NOMO-1 treated with dmso at 0.1 percent for 144 hours (cell line): ENCODE data around the gene KRT6C.

Experiments
- DNase-seq: peaks from one replicate; lab custom pipeline; 2025; ENCODE audit not compliant: unreplicated experiment; lab: John Stamatoyannopoulos, UW

The KRT6C gene

DNA sequence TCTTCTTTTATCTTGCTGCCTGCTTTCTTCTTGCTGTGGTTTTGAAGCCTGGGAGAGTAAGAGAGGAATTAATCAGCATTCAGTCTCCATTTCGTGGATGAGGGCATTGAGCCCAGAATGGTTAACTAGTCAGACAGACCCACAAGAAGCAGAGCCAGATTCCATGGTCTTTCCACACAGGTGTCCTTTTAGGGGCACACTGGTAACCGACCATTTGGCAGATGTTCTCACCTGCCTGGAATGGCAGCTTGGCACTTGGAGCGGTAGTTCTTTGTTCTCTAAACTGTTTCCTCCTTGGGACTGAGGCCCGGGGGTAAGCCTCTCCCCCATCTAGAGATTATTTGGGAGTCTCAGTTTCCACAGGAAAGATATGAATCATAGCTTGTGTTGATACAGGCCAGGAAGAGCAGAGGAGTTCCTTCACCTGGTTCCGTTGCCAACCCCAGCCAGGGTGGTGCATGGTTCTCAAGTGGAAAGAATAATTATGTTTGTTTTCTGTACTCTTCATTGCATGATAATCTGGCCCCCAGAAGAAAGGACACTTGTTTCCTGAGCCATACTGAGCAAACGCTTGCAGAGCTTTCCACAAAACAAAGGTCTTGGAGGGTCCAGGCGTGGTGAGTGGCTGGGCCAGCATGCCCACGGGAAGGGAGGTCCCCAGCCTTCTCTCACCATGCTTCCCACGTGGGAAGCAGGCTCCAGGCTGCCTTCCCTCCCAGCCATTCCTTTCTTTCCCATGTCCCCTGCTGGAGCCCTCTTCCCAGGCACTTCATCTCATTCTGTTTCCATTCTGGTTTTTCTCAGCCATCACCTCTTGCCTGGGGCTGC is 37.4 kb downstream of the KRT6C start:
- no peak for DNase-seq

- no peak for DNase-seq
These were observed 38.0 kb downstream of the KRT6C start for GRCh38 chr12:52435659-52435999.

DNA sequence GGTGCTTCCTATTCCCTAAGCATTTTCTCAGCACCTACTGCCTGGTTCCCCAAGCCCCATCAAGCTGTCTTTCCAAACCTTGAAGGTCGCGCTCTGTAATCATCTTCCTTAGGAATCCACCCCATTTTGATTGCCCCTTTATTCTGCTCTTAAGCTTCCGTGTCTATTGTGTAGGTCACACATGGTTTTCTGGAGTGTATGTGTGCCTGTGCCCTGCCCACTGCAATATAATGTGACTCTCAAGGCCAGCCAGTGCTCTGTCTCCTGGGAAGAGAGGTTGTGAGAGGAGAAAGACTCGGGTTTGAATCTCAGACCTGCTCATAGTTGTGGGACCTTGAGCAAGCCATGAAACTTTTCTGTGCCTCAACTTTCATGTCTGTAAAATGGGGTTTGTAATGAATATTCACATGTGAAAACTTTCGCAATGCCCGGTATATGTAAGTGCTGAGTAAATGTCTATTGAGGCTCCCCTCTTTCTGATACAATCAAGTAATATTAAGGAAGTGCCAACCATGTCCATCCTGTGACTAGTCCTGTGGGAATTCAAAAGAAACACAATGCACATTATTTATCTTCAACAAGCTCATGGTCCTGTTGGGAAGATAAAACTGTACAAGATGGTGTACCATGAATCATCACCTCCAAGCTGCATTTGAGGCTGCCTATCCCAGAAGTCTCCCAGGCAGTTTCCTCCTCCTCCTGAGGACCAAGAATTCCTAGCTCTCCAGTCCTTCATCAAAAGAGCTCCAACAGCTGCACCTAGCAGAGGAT is 38.7 kb downstream of the KRT6C start:
- DNase-seq = no peak

DNA sequence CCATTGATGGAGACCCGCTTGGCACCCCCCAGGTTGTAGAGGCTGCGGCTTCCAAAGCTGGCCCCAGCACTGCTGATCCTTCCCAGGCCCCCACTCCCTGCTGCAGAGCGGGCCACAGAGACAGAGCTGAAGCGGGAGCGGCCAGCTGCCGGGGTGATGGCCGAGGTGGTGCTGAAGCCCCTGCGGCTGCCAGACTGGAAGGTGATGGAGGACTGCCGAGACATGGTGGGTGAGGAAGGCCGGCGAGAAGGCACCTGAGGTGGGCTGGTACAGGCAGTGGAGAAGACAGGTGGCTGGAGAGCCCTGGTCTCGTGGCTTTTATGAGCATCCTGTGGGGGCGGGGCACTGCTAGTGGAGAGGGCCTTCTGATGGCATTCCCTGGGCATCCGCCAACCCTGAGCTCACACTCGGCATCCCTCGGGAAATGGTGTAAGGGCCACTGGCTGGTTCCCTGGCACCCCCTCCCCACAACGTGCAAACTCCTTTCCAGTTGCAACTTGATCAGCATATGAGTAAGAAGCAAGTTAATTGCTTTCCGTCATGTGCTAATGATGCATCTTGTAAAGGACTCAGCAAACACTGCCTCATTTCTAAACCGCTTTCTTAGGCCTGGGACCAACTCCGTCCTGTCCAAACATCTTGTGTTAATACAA is 39.4 kb downstream of the KRT6C start, which contains the start of gene KRT75:
KRT75 (minus strand) TSS at position 291 of the 653 bp plus-strand sequence; CDS start at position 224, 67 bp downstream.
- no peak for DNase-seq

- no peak for DNase-seq
These were observed 40.0 kb downstream of the KRT6C start for GRCh38 chr12:52433501-52434080.

- no peak for DNase-seq
These were observed 40.9 kb downstream of the KRT6C start for GRCh38 chr12:52432559-52433207.

DNA sequence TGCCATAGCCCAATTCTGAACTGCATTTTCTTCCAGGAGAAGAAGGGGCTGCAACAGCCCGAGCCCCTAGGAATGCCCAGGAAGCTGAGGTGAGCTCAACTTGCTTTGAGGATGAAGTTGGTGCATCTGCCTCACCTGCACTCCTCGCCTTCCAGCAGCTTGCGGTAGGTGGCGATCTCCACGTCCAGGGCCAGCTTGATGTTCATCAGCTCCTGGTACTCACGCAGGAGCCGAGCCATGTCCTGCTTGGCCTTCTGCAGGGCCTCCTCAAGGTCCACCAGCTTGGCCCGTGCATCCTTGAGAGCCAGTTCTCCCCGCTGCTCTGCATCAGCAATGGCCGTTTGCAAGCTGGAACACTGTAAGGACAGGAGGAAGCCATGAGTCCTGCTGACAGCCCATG is 45.5 kb downstream of the KRT6C start:
- DNase-seq = no peak

GRCh38 chr12:52427083-52427482 is 46.5 kb downstream of the KRT6C start:
- DNase-seq = no peak

DNA sequence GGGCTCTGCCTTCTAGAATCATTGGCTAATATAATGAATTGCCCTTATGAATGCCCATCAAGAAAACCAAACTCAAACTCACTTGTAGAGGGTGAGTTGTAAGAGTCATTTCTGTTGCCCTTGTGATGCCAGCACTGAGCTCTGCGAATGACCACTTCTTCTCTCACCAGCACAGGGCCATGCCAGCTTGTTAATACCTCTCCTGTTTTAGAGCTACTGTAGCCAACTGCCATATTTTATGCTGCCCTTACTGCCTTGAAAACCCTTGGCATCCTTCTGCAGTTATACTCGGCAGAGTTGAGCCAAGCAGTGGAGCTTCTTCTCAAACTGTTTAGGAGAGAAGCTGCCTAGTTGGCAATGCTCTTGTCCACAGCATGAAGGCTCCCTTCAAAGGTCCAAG is 47.6 kb downstream of the KRT6C start:
- no peak for DNase-seq

GRCh38 chr12:52425466-52425865 is 48.1 kb downstream of the KRT6C start:
- no peak for DNase-seq

DNA sequence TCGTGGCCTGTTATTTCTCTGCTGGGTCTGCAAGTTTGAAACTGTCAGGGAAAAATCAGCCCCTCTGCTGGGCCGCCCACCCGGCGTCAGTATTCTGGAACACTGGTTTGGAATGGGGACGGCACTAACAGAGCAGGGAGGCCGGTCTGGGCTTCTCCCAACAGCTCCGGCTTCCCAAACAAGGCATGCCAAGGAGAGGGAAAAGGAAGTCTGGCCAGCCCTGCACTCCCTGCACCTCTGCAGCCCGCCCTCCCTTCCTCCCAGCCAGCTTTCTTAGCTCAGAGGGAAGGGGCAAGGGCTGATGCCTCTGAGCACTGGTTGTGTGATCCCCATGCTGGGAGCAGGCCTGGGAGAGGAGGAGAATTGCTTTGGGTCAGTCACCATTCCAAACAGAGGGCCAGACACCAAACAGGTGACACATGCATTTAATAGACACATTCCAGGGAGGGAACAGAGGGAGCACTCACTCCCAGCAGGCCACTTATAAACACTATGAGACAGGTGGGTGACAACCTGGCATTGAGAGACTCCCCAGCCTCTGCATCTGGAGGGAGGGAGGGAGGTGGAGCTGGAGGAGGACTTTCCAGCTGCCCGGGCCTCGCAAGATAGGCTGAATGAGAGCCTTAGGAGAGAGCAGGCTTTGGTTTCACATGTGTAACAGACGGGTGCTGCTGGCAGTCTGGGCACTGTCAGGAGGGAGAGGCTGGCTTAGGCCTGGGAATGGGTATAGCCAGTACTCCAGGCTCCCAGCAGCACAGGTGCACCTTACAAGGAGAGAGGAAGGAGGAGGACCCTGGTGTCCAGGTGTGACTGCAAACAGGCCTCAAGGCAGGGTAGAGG is 49.7 kb downstream of the KRT6C start:
- DNase-seq = no peak

- no peak for DNase-seq
These were observed 50.6 kb downstream of the KRT6C start for GRCh38 chr12:52423035-52423434.

DNA sequence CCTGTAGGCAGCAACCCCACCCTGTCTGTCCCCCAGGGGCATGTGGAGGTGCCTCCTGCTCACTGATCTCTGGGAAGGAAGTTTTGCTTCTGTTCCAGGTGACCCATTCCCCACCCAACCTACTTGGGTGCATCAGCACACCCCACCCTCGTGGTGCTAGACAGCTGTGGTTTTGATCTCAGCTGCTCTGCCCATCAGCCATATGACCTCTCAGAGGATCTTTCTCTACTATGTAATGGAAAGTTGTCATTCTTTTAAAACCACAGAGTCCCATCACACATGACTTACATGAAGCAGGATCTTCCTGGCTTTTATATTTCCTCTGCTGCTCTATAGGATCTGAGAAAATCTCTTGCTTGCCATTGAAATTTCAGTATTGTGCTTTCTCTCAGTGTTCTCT is 53.9 kb downstream of the KRT6C start:
- DNase-seq = no peak

- DNase-seq = no peak
These were observed 55.0 kb downstream of the KRT6C start for GRCh38 chr12:52418576-52419110.
